C4-2B (cell line): ENCODE measurements around the gene CCDC88C.

Source experiments
- ZFX ChIP-seq: fragments of 450-650 bp; IDR thresholded peaks from 2 replicates; pipeline ENCODE4 v1.6.1; 2017
- TF ChIP-seq, protein P1 (sequence below): fragments of 450-650 bp; conservative IDR thresholded peaks from 2 replicates; pipeline ENCODE4 v1.5.1; 2017; ENCODE audit warnings: mild to moderate bottlenecking

DNA sequence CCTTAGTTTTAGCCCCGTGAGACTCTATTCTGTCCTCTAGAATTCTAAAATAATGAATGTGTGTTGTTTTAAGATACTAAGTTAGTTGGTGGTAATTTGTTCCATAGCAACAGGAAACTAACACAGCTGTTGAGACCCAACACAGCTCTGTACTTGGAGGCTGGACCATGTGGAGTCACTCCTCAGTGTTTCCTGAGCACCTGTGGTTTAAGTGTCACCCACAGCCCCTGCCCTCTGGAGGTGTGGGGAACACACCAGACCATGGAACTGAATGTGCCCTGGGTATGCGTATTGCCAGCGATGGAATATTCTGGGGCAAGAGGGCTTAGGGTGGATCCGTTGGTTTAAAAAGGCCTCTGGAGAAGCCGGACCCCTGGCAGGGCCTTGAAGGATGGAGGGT lies 156.5 kb downstream of the CCDC88C start:
- TF ChIP-seq, protein P1, sequence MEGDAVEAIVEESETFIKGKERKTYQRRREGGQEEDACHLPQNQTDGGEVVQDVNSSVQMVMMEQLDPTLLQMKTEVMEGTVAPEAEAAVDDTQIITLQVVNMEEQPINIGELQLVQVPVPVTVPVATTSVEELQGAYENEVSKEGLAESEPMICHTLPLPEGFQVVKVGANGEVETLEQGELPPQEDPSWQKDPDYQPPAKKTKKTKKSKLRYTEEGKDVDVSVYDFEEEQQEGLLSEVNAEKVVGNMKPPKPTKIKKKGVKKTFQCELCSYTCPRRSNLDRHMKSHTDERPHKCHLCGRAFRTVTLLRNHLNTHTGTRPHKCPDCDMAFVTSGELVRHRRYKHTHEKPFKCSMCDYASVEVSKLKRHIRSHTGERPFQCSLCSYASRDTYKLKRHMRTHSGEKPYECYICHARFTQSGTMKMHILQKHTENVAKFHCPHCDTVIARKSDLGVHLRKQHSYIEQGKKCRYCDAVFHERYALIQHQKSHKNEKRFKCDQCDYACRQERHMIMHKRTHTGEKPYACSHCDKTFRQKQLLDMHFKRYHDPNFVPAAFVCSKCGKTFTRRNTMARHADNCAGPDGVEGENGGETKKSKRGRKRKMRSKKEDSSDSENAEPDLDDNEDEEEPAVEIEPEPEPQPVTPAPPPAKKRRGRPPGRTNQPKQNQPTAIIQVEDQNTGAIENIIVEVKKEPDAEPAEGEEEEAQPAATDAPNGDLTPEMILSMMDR, result no peak
- TF ChIP-seq ZFX, result no peak
